Brain microvascular endothelial cell (primary cell): ENCODE data around the gene SERINC5.

Source experiments
- DNase-seq: peaks from one replicate; pipeline ENCODE4 v3.0.0-alpha.2; 2020
- H3K27ac ChIP-seq: fragments of 250-450 bp; sonication (Bioruptor Pico); 2 replicates; pipeline ENCODE4 v1.5.1; 2020; ENCODE audit warnings: mild to moderate bottlenecking, moderate library complexity
- H3K27me3 ChIP-seq: fragments of 250-450 bp; sonication (Bioruptor Pico); replicated peaks from 2 replicates; pipeline ENCODE4 v1.5.1; 2020; ENCODE audit warnings: mild to moderate bottlenecking
- H3K36me3 ChIP-seq: fragments of 250-450 bp; sonication (Bioruptor Pico); replicated peaks from 2 replicates; pipeline ENCODE4 v1.5.1; 2020; ENCODE audit warnings: mild to moderate bottlenecking
- H3K4me3 ChIP-seq: 2 replicates; pipeline ENCODE4 v1.5.1; 2011; ENCODE audit warnings: low read depth, mild to moderate bottlenecking, control low read depth, low read length, moderate library complexity
- in situ Hi-C: cut with HindIII; loops from 2 replicates; pipeline ENCODE4 v1.10.0; 2017; ENCODE audit warnings: low sequenced_read_pairs, low pct_ligation_motif_present
- TF ChIP-seq, protein P1 (sequence below): IDR thresholded peaks from 2 replicates; pipeline ENCODE4 v1.5.1; 2011; ENCODE audit warnings: low read depth, mild to moderate bottlenecking, moderate library complexity, low read length, control low read depth, inconsistent platforms; ENCODE audit errors: missing control alignments

Gene SERINC5

DNA sequence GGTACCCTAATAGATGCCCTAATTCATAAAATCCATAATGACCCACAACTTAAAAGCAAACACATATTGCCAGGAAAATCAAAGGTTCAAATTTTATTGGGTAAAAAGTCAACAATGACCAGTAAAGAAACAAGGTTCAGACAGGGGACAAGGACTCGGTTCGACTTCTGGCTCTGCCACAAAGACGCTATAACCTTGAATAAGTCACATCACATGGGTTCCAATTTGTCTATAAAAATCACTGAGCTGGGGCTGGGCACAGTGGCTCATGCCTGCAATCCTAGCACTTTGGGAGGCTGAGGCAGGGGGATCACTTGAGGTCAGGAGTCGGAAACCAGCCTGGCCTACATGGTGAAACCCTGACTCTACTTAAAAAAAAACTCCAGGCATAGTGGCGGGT, 80.5 kb downstream of the SERINC5 start:
- TF ChIP-seq, protein P1, sequence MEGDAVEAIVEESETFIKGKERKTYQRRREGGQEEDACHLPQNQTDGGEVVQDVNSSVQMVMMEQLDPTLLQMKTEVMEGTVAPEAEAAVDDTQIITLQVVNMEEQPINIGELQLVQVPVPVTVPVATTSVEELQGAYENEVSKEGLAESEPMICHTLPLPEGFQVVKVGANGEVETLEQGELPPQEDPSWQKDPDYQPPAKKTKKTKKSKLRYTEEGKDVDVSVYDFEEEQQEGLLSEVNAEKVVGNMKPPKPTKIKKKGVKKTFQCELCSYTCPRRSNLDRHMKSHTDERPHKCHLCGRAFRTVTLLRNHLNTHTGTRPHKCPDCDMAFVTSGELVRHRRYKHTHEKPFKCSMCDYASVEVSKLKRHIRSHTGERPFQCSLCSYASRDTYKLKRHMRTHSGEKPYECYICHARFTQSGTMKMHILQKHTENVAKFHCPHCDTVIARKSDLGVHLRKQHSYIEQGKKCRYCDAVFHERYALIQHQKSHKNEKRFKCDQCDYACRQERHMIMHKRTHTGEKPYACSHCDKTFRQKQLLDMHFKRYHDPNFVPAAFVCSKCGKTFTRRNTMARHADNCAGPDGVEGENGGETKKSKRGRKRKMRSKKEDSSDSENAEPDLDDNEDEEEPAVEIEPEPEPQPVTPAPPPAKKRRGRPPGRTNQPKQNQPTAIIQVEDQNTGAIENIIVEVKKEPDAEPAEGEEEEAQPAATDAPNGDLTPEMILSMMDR = no peak
- no peak overlapping the region for H3K27ac ChIP-seq
- no peak overlapping the region for H3K4me3 ChIP-seq
- no peaks in the 10 kb centered on the region for H3K36me3 ChIP-seq
- no peaks in the 10 kb centered on the region for H3K27me3 ChIP-seq
- DNase-seq = no peak
- in situ Hi-C loops = no loop called here

DNA sequence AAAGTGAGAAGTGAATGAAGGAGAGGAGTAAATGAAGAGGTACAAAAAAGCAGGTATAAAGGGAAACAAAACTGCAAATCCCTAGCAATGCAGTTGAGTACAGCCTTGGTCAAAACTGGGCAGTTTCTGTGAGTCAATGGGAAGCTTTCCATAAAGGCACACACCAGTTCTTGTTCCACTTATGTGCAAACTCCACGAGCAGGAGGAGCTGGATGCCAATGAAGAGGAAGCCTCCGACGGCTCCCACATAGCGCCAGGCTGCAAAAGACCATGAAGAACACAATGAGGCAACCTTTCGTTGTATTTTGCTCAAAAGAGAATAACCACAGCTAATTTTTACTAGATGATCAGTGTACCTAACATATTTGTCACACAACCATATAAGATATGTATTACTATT, 81.1 kb downstream of the SERINC5 start:
- DNase-seq = no peak
- in situ Hi-C loops = no loop called here
- Histone ChIP-seq H3K4me3 (no peak overlapping the region), H3K27ac (no peak overlapping the region), H3K27me3 (no peaks in the 10 kb centered on the region), H3K36me3 (no peaks in the 10 kb centered on the region)
- TF ChIP-seq, protein P1 = no peak

DNA sequence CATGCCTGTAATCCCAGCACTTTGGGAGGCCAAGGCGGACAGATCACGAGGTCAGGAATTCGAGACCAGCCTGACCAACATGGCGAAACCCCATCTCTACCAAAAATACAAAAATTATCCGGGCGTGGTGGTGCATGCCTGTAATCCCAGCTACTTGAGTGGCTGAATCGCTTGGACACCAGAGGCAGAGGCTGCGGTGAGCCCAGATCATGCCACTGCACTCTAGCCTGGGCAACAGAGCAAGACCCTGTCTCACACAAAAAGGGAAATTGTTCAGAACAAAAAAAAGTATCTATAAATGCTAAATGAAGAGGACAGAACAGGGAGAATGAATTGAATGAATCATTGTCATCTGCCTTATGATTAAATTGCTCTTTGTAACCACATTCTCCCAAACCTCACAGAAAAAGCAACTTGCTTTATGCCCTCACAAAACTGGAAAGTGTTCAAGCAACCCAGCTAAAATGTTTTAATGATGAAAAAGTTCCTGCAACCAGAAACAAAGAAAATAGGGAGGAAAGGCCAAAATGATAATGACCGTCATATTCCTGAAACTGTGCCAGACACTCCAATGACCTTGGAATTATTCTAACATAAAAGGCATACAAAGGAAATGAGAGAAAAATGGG, 83.7 kb downstream of the SERINC5 start:
- no peaks in the 10 kb centered on the region for H3K36me3 ChIP-seq
- TF ChIP-seq, protein P1 = no peak
- no peaks in the 10 kb centered on the region for H3K27me3 ChIP-seq
- no peak for DNase-seq
- in situ Hi-C loops = no loop called here
- no peak overlapping the region for H3K27ac ChIP-seq
- no peak overlapping the region for H3K4me3 ChIP-seq

DNA sequence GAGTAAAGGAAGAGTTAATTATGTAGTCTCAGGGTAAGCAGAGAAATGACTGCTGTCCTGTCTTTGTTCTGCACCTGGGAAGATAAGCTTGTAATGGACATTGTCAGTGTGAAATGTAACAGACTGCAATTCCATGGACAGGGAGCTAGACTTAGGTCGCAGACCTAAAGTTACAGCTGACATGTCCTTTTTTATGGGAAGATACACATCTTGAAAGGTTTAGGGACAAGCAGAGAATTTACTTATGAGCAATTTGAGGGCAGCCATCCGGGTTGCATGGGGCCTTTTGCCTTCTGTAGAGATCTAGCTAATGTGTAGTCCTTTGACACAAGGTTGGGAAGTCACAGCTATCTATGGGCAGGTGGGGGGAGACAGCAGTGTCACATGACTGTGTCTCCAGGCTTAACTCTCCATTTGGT, 85.7 kb downstream of the SERINC5 start:
- no peak overlapping the region for H3K4me3 ChIP-seq
- no peaks in the 10 kb centered on the region for H3K27me3 ChIP-seq
- no peaks in the 10 kb centered on the region for H3K36me3 ChIP-seq
- TF ChIP-seq, protein P1 = no peak
- in situ Hi-C loops = no loop called here
- H3K27ac ChIP-seq = no peak overlapping the region
- no peak for DNase-seq

DNA sequence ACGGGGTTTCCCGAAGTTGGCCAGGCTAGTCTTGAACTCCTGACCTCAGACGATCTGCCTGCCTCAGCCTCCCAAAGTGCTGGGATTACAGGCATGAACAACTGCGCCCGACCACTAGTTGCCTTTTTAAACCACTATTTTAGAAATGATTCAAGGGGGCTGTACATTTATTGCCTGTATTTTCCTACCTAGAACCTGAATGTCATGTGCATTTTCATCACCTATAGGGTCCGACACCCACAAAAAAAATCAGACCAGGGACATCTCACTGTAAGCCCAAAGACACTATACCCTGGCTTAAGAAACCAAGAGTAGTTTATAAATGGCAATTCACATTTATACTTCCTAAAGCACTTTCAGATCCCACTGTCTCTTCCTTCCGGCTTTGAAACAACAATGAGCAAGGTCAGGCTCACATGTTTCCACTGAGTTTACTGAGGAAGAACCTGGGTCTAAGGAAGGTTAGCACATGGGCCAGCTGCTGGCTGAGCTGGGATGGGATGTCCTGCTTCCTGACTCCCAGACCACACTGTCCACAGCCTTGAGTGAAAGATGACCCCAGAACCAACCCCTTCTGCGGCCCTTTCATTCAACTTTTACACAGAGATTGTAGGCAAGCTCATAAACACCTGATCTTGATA, 87.3 kb downstream of the SERINC5 start:
- H3K27me3 ChIP-seq = no peaks in the 10 kb centered on the region
- DNase-seq = no peak
- in situ Hi-C loops = no loop called here
- no peaks in the 10 kb centered on the region for H3K36me3 ChIP-seq
- H3K4me3 ChIP-seq = no peak overlapping the region
- TF ChIP-seq, protein P1 = no peak
- no peak overlapping the region for H3K27ac ChIP-seq

DNA sequence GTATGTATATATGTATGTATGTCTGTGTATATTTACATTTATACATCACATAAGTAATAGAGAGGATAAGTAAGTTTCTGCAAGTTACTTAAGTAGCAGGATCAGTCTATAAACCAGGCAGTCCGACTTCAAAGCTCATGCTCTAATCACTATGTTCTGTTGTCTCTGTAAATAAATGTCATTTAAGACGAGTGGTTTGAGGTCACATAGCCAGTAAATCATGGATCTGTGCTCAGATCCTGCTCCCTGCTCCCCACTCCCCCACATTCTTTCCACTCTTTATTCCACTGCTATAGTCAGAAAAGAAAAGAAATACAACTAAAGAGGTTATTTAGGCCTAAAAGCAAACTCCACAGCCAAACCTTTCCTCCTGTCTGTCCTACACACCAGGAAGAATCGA, 90.4 kb downstream of the SERINC5 start:
- Histone ChIP-seq H3K27me3 (no peaks in the 10 kb centered on the region), H3K36me3 (no peaks in the 10 kb centered on the region), H3K27ac (no peak overlapping the region), H3K4me3 (no peak overlapping the region)
- no peak for DNase-seq
- in situ Hi-C loops = no loop called here
- TF ChIP-seq, protein P1 = no peak
